ENCODE measurements around the gene PARK7.

Gene PARK7

GRCh38 chr1:8003438-8004112, 42.1 kb downstream of the PARK7 start:
- H3K4me3 ChIP-seq (ENCODE audit: low read depth, low read length) = no peak overlapping the region
- TF ChIP-seq CTCF (IDR thresholded peaks at IDR 0.05; ENCODE audit: borderline replicate concordance, insufficient read depth, low read depth, low read length) = no peak

- no peak overlapping the region for H3K4me3 ChIP-seq (ENCODE audit: low read depth, low read length)
These were observed 42.7 kb downstream of the PARK7 start for GRCh38 chr1:8004113-8004802.

GRCh38 chr1:8004803-8005573, 43.5 kb downstream of the PARK7 start:
- no peak overlapping the region for H3K4me3 ChIP-seq (ENCODE audit: low read depth, low read length)
- no peak for TF ChIP-seq CTCF (IDR thresholded peaks at IDR 0.05; ENCODE audit: borderline replicate concordance, insufficient read depth, low read depth, low read length)

More at GRCh38 chr1:8004113-8004802, 42.7 kb downstream of the PARK7 start:
- TF ChIP-seq CTCF (IDR thresholded peaks at IDR 0.05; ENCODE audit: borderline replicate concordance, insufficient read depth, low read depth, low read length) = no peak

GRCh38 chr1:8006037-8006963, 44.8 kb downstream of the PARK7 start:
- TF ChIP-seq CTCF (IDR thresholded peaks at IDR 0.05; ENCODE audit: borderline replicate concordance, insufficient read depth, low read depth, low read length) = no peak
- H3K4me3 ChIP-seq (ENCODE audit: low read depth, low read length) = no peak overlapping the region

- TF ChIP-seq CTCF (IDR thresholded peaks at IDR 0.05; ENCODE audit: borderline replicate concordance, insufficient read depth, low read depth, low read length) = no peak
- no peak overlapping the region for H3K4me3 ChIP-seq (ENCODE audit: low read depth, low read length)
These were observed 47.8 kb downstream of the PARK7 start for GRCh38 chr1:8009043-8010002.
